Suprapubic skin (tissue), 3 donors: ENCODE measurements around the gene MYL6B.

ENCODE experiments used
- EP300 ChIP-seq: sonication (generic); formaldehyde crosslinking; IDR thresholded peaks from one replicate; pipeline ENCODE4 v1.6.1; 2017; ENCODE audit warnings: antibody characterized with exemption
- POLR2A ChIP-seq, 2 donors: fragments of 450-650 bp; IDR thresholded peaks; one replicate each; pipeline ENCODE4 v1.6.1; 2017; ENCODE audit warnings: antibody characterized with exemption in 2 of 2, mild to moderate bottlenecking in 2 of 2, moderate library complexity in 2 of 2
- TF ChIP-seq, protein P1 (sequence below), 2 donors: fragments of 200-600 bp in 1 of 2; fragments of 450-650 bp in 1 of 2; sonication (generic) in 1 of 2; IDR thresholded peaks; one replicate each; pipeline ENCODE4 v1.5.1; 2016 to 2019; ENCODE audit warnings: antibody characterized with exemption in 2 of 2, mild to moderate bottlenecking in 1 of 2, moderate library complexity in 1 of 2

DNA sequence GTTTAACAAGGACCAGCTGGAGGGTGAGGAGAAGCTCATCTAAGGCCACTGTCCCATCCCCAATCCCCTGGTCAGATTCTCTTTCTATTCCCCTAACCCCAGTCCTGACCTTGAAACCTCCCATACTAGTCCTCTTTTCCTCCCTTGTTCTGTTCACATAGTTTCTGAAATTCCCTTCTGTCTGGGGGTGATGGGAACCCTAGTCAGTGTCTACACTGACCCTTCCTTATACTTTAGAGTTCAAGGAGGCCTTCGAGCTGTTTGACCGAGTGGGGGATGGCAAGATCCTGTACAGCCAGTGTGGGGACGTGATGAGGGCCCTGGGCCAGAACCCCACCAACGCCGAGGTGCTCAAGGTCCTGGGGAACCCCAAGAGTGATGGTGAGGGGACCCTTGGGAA, 2.4 kb downstream of the MYL6B start:
- TF ChIP-seq, protein P1, sequence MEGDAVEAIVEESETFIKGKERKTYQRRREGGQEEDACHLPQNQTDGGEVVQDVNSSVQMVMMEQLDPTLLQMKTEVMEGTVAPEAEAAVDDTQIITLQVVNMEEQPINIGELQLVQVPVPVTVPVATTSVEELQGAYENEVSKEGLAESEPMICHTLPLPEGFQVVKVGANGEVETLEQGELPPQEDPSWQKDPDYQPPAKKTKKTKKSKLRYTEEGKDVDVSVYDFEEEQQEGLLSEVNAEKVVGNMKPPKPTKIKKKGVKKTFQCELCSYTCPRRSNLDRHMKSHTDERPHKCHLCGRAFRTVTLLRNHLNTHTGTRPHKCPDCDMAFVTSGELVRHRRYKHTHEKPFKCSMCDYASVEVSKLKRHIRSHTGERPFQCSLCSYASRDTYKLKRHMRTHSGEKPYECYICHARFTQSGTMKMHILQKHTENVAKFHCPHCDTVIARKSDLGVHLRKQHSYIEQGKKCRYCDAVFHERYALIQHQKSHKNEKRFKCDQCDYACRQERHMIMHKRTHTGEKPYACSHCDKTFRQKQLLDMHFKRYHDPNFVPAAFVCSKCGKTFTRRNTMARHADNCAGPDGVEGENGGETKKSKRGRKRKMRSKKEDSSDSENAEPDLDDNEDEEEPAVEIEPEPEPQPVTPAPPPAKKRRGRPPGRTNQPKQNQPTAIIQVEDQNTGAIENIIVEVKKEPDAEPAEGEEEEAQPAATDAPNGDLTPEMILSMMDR (IDR thresholded peaks at IDR 0.05): no peak
- no peak for TF ChIP-seq POLR2A (IDR thresholded peaks at IDR 0.05)
- TF ChIP-seq EP300: no peak
